ENCODE results near the gene BRD2.

GRCh38 chr6:32945108-32945760, 23.2 kb upstream of the BRD2 start:
- TF ChIP-seq TAF1 (IDR thresholded peaks at IDR 0.05; ENCODE audit: borderline replicate concordance, insufficient read depth, low read length) (no peak), POLR2AphosphoS5 (IDR thresholded peaks at IDR 0.05; ENCODE audit: low read depth, low read length) (no peak), REST (IDR thresholded peaks at IDR 0.05; ENCODE audit: insufficient read depth in 1 of 2, low read depth in 2 of 2, low read length in 2 of 2) (no peak), SIN3A (IDR thresholded peaks at IDR 0.05; ENCODE audit: borderline replicate concordance, insufficient read depth, low read length) (no peak), FOXP2 (optimal IDR thresholded peaks at IDR 0.05; ENCODE audit: borderline replicate concordance, extremely low read depth, extremely low read length, insufficient read depth) (no peak)
